ENCODE results near the gene DAP.

The DAP gene

GRCh38 chr5:10761933-10762775, 1.1 kb upstream of the DAP start:
- DNase-seq (ENCODE audit: insufficient read length, low spot score): no peak
- peak; percentile 31 for FAIRE-seq

- no peak for DNase-seq (ENCODE audit: insufficient read length, low spot score)
- FAIRE-seq: no peak
Measured at GRCh38 chr5:10760921-10761184, 181 bp downstream of the DAP start.

- no peak for FAIRE-seq
- no peak for DNase-seq (ENCODE audit: insufficient read length, low spot score)
Measured at GRCh38 chr5:10760096-10760920, 726 bp downstream of the DAP start.

GRCh38 chr5:10759111-10759510, 1.9 kb downstream of the DAP start:
- DNase-seq (ENCODE audit: insufficient read length, low spot score): no peak
- no peak for FAIRE-seq

DNA sequence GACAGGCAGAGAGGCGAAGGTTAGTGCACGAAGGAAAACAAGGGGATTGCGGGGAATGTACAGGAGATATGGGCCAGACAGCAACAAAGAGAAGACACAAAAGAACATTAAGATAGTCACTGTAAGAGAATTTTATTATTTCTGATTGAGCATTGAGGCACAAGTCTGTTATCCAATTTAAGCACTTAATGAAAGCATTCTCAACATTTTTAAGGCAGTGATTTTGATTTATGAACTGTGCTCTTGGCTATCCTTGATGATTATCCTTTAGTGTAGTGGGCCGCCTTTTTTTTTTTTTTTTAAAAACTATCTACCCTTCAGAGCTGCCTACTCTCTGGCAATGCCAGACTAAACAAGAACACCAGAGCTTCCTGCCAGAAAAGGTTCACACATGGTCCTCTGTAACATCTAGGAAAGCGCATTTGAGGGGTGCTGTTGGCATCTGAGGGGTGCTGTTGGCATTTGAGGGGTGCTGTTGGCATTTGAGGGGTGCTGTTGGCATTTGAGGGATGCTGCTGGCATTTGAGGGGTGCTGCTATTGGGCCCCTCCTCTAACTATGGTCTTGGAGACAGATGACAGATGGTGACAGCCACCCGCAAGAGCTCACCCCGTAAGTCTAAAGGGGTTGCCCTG, 3.0 kb downstream of the DAP start:
- DNase-seq (ENCODE audit: insufficient read length, low spot score) (no peak), FAIRE-seq (no peak)

DNA sequence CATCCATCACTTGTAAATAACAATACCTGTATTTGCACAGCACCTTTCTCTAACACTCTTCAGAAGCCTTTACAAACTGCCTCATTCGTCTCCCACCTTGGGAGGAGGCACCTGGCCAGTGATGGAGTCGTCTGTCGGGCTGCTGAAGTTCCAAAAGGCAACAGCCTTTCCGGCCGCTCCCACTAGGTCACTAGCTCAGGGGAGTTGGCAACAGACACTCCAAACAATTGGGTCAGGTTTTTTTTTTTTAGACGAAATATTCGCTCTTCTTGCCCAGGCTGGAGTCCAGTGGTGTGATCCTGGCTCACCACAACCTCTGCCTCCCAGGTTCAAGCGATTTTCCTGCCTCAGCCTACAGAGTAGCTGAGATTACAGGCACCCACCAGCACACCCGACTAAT, 4.0 kb downstream of the DAP start:
- no peak for DNase-seq (ENCODE audit: insufficient read length, low spot score)
- no peak for FAIRE-seq

DNA sequence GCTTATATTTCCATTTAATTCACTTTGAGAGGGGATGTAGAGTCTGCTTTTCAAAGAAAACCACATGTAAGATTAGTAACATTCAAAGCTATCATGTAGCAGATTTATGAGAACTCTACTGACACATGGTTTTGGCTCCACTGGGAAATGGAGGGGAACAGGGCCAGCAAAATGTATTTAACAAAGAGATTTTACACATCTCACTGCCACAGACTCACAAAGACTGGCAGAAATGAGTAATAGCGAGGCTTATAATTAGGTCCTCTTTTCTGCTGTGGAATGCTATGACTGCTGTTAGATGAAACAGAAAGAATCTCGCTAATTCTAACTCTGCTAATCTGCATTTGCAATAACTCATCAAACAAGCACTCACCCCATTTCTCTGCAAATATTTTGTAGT, 4.5 kb downstream of the DAP start:
- DNase-seq (ENCODE audit: insufficient read length, low spot score) (no peak), FAIRE-seq (no peak)

- FAIRE-seq (no peak), DNase-seq (ENCODE audit: insufficient read length, low spot score) (no peak)
Measured at GRCh38 chr5:10753178-10753577, 7.9 kb downstream of the DAP start.

DNA sequence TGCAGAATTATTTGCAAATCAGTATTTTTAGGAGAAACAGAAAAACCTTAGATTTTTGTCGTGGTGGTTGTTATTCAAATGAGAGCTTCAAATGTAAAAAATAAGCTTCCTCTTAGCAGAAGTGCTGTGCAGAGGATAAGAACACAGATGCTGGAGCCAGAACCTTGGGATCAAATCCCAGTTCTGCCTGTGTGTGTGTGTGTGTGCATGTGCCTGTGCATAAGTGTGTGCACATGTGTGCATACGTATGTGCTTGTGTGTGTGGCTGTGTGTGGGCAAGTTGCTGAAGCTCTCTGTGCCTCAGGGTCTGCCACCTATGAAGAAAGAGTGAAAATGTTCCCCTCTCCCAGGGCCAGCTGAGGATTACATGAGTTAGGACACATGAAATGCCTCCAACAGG, 8.6 kb downstream of the DAP start:
- no peak for DNase-seq (ENCODE audit: insufficient read length, low spot score)
- FAIRE-seq: no peak

DNA sequence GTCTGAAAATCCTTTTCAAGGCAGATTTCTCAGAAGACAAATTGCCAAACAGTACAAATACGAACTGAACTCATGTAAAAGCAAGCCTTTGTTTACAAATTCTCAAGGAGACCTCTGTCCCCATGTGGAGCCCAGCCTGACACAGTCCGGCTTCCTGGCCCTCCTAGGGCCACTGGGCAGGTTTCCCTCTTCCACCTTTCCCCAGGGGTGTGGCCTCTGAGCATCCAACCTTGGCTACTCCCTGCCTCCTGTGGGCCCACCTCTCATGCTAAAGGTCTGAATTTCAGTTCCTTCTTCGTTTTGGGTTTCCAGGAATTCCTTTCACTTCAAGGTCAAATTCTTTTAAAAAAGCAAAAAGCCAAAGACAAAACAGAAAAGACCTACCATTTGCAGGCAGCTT, 10.1 kb downstream of the DAP start:
- no peak for FAIRE-seq
- no peak for DNase-seq (ENCODE audit: insufficient read length, low spot score)

- no peak for DNase-seq (ENCODE audit: insufficient read length, low spot score)
- FAIRE-seq: no peak
Measured at GRCh38 chr5:10747678-10748622, 13.1 kb downstream of the DAP start.

DNA sequence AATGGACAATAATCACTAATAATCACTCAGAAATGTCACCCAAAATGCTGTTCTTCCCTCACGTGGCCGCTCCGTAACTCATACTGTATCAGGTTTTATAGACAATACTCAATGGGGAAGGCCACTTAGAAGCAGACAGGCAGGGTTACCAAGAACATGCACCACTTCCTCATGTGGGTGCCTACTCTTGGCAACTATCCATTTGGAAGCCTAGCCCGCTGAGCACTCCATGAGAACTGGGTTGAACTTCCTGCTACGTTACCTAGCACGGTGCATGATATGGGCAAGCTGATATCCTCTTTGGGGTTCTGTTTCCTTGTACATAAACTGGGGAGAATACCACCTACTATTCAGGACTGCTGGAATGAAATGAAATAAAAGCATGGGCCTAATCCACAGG, 14.3 kb downstream of the DAP start:
- FAIRE-seq (no peak), DNase-seq (ENCODE audit: insufficient read length, low spot score) (no peak)

- FAIRE-seq (no peak), DNase-seq (ENCODE audit: insufficient read length, low spot score) (no peak)
Measured at GRCh38 chr5:10745133-10745532, 15.9 kb downstream of the DAP start.

DNA sequence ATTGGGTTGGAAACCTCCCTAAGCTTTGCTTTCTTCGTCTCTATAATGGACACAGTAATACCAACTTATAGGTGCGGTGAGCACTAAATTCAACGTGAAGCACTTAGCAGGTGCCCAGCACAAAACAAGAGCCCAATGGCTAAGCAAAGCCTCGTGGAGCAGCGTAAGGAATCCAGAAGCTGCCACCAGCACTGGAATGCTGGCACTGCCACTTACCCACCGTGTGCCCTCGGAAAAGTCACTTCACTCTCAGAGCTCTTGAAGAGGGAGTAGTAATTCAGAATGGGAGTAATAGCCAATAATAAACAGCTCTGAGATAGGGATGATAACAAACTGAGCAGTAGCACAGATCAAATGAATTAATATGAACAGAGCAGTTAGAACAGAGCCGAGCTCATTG, 16.4 kb downstream of the DAP start:
- FAIRE-seq: no peak
- no peak for DNase-seq (ENCODE audit: insufficient read length, low spot score)

- FAIRE-seq (no peak), DNase-seq (ENCODE audit: insufficient read length, low spot score) (no peak)
Measured at GRCh38 chr5:10743951-10744350, 17.1 kb downstream of the DAP start.

- DNase-seq (ENCODE audit: insufficient read length, low spot score) (no peak), FAIRE-seq (no peak)
Measured at GRCh38 chr5:10743526-10743925, 17.5 kb downstream of the DAP start.

GRCh38 chr5:10741661-10742060, 19.4 kb downstream of the DAP start:
- FAIRE-seq (no peak), DNase-seq (ENCODE audit: insufficient read length, low spot score) (no peak)

DNA sequence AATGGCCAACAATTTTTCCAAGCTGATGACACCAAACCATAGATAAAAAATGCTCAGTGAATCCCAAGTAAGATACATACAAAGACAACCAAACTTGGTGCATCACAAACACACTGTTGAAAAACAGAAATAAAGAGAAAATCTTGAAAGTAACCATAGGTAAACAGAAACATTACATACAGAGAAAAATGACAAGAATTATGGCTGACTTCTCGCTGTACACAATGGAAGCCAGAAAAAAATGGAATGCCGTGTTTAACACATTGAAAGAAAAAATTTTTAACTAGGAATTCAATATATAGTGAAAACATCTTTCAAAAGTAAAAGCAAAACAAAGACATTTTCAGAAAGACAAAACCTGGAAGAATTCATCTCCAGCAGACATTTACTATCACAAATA, 20.6 kb downstream of the DAP start:
- no peak for DNase-seq (ENCODE audit: insufficient read length, low spot score)
- no peak for FAIRE-seq

DNA sequence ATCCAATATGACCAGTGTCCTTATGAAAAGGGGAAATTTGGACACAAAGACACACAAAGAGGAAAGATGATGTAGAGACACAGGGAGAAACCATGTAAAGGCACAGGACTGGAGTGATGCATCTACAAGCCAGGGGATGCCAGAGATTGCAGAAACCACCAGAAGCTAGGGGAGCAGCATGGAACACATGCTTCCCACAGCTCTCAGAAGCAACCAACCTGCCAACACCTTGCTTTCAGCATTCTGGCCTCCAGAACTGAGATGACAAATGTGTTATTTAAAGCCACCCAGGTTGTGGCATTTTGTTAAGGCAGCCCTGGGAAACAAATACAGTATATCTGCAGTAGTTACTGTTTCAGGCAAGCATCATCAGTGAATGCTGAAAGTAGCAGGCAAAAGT, 23.2 kb downstream of the DAP start:
- no peak for FAIRE-seq

DNA sequence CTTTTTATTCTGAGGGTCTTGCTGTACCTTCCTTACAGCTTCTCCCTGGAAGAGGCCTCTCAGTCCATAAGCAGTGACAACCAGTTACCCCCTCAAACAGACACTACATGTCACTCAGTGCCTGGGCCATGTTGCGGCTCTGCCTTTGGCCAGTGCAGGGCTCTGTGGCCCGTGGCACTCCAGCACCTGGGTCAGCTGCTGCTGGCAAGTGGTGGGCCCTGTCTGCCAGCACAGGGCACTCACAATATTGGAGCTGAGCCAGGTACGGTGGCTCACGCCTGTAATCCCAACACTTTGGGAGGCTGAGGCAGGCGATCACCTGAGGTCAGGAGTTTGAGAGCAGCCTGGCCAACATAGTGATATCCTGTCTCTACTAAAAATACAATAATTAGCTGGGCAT, 24.2 kb downstream of the DAP start:
- no peak for DNase-seq (ENCODE audit: insufficient read length, low spot score)
- no peak for FAIRE-seq

More for the DNA sequence above, 23.2 kb downstream of the DAP start:
- DNase-seq (ENCODE audit: insufficient read length, low spot score): no peak

- FAIRE-seq (no peak), DNase-seq (ENCODE audit: insufficient read length, low spot score) (no peak)
Measured at GRCh38 chr5:10736354-10736753, 24.7 kb downstream of the DAP start.
